HEK293T (cell line): ENCODE measurements around the gene LPCAT1.

Experiments
- ARNT ChIP-seq: fragments of 450-650 bp; IDR thresholded peaks from 2 replicates; pipeline ENCODE4 v1.6.1; 2017; ENCODE audit warnings: mild to moderate bottlenecking
- FOXA1 ChIP-seq: fragments of 450-650 bp; IDR thresholded peaks from 2 replicates; pipeline ENCODE4 v1.6.1; 2016; ENCODE audit warnings: mild to moderate bottlenecking
- FOXK2 ChIP-seq: fragments of 450-650 bp; IDR thresholded peaks from 2 replicates; pipeline ENCODE4 v1.6.1; 2016; ENCODE audit warnings: mild to moderate bottlenecking
- FOXM1 ChIP-seq: fragments of 450-650 bp; IDR thresholded peaks from 2 replicates; pipeline ENCODE4 v1.6.1; 2017; ENCODE audit warnings: mild to moderate bottlenecking, borderline replicate concordance
- LEF1 ChIP-seq: fragments of 450-650 bp; IDR thresholded peaks from 2 replicates; pipeline ENCODE4 v1.6.1; 2017; ENCODE audit warnings: mild to moderate bottlenecking, borderline replicate concordance
- PKNOX1 ChIP-seq: fragments of 450-650 bp; IDR thresholded peaks from 2 replicates; pipeline ENCODE4 v1.6.1; 2016
- SP1 ChIP-seq: fragments of 450-650 bp; IDR thresholded peaks from 2 replicates; pipeline ENCODE4 v1.6.1; 2017

DNA sequence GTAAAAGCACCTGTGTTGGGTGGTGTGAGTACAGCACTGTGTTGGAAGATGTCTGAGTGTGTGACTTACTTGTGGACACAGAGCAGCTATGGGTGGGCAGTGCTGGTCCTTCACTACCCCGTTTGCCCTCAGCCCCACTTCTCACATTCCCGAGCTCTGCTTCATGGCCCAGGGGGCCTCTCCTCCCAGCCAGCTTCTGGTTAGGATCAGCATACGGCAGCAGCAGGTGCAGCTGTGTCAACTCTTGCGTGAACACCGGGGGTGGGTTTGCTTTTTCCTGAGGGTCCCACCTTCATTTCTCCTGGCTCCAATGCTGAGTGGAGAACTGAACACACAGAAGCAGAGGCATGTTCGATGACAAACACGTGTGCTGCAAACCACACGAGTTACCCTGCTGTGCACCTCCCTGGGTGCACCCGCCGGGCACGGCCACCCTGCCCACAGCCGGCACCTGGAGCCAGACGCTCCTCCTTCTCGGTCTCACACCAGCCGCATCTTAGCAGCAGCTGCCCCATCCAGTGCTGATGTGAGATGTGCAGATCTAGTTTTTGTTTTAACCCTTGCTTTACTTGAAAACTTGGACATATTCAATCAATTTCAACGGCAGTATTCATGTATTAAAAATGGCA, 63.6 kb downstream of the LPCAT1 start:
- TF ChIP-seq SP1 (no peak), FOXM1 (no peak), FOXA1 (no peak), LEF1 (no peak), ARNT (no peak), FOXK2 (no peak), PKNOX1 (no peak)
